H1 (cell line): Measurements from ENCODE around the gene BPIFB2. TPM values are rescaled to one million over a fixed set of nuclear protein-coding genes. Genes with fewer than 3 reads are reported as not detected.

Source experiments
- CTCF ChIA-PET: fragments of 300-600 bp; sonication (Branson Sonifier 250); formaldehyde crosslinking; loops from one replicate; lab custom pipeline; 2021; ENCODE audit not compliant: partially characterized antibody; lab: Charles Lee
- POLR2A ChIA-PET: fragments of 300-600 bp; sonication (Branson Sonifier 250); formaldehyde crosslinking; loops from one replicate; lab custom pipeline; 2021; ENCODE audit warnings: inconsistent platforms; ENCODE audit not compliant: partially characterized antibody; lab: Charles Lee
- DNase-seq, 2 experiments: peaks; one replicate each; pipeline versions ENCODE4 v3.0.0 to v3.0.0-alpha.2; 2010 to 2022; ENCODE audit warnings: low spot score in 2 of 2, low read depth in 1 of 2, mixed read lengths in 1 of 2
- FAIRE-seq: peaks from 2 replicates; lab custom pipeline; 2011; peaks lifted over from hg19 to GRCh38; lab: Jason Lieb, UNC
- H2AFZ ChIP-seq: 2 replicates; pipeline ENCODE4 v1.8.1; 2012; ENCODE audit warnings: low read length, inconsistent platforms
- H2AK5ac ChIP-seq: 2 replicates; pipeline ENCODE4 v1.6.1; 2013; ENCODE audit warnings: low read depth, low read length
- H2BK120ac ChIP-seq: replicated peaks from 2 replicates; pipeline ENCODE3; 2013; ENCODE audit warnings: low read depth, low read length, inconsistent platforms
- H2BK12ac ChIP-seq: 2 replicates; pipeline ENCODE4 v1.6.1; 2013; ENCODE audit warnings: low read depth, low read length
- H2BK15ac ChIP-seq: 2 replicates; pipeline ENCODE4 v1.6.1; 2013; ENCODE audit warnings: low read length
- H2BK20ac ChIP-seq: 2 replicates; pipeline ENCODE4 v1.6.1; 2013; ENCODE audit warnings: low read length
- H2BK5ac ChIP-seq: 2 replicates; pipeline ENCODE4 v1.6.1; 2013; ENCODE audit warnings: low read depth, low read length
- H3K14ac ChIP-seq: 2 replicates; pipeline ENCODE4 v1.6.1; 2013; ENCODE audit warnings: inconsistent platforms; ENCODE audit not compliant: insufficient read length
- H3K18ac ChIP-seq: 2 replicates; pipeline ENCODE4 v1.6.1; 2013; ENCODE audit warnings: low read length; ENCODE audit errors: extremely low read depth
- H3K23ac ChIP-seq: 2 replicates; pipeline ENCODE4 v1.6.1; 2013; ENCODE audit warnings: inconsistent platforms; ENCODE audit not compliant: insufficient read length
- H3K23me2 ChIP-seq: 2 replicates; pipeline ENCODE4 v1.6.1; 2013; ENCODE audit warnings: low read depth, low read length
- H3K27ac ChIP-seq: 2 replicates; pipeline ENCODE4 v1.6.1; 2011; ENCODE audit warnings: low read depth, low read length, inconsistent platforms
- H3K27me3 ChIP-seq, 4 experiments: replicated peaks in 1 of 4; 1 replicate in 1 of 4; 2 replicates in 3 of 4; pipeline versions ENCODE4 v1.6.1 to v1.8.1; 2011 to 2013; ENCODE audit warnings: low read length in 3 of 4, mild to moderate bottlenecking in 3 of 4, inconsistent platforms in 2 of 4, mixed read lengths in 2 of 4, moderate library complexity in 1 of 4; ENCODE audit not compliant: control insufficient read depth in 3 of 4, insufficient read depth in 3 of 4; ENCODE audit errors: extremely low read depth in 1 of 4
- H3K36me3 ChIP-seq, 4 experiments: 2 replicates each; pipeline versions ENCODE4 v1.6.1 to v1.8.1; 2011 to 2013; ENCODE audit warnings: mild to moderate bottlenecking in 4 of 4, low read length in 3 of 4, moderate library complexity in 2 of 4, control low read depth in 1 of 4, inconsistent platforms in 1 of 4; ENCODE audit not compliant: insufficient read depth in 4 of 4, control insufficient read depth in 2 of 4
- H3K4ac ChIP-seq: replicated peaks from 2 replicates; pipeline ENCODE3; 2013; ENCODE audit warnings: low read length, low read depth, mixed read lengths, inconsistent platforms; ENCODE audit not compliant: insufficient read length
- H3K4me1 ChIP-seq, 4 experiments: replicated peaks in 1 of 4; 1 replicate in 1 of 4; 2 replicates in 3 of 4; pipeline versions ENCODE4 v1.6.1 to v1.8.1; 2011 to 2013; ENCODE audit warnings: low read length in 3 of 4, inconsistent platforms in 2 of 4, mixed read lengths in 1 of 4; ENCODE audit not compliant: insufficient read depth in 4 of 4, control insufficient read depth in 3 of 4
- H3K4me2 ChIP-seq, 2 experiments: 2 replicates each; pipeline versions ENCODE4 v1.6.1 to v1.8.1; 2011 to 2013; ENCODE audit warnings: low read depth in 2 of 2, low read length in 2 of 2, control low read depth in 1 of 2, inconsistent platforms in 1 of 2, mild to moderate bottlenecking in 1 of 2; ENCODE audit not compliant: insufficient read depth in 1 of 2
- H3K4me3 ChIP-seq, 4 experiments: fragments of 200-600, 300-600 bp in 1 of 4; sonication (generic), shearing (Covaris generic), sonication (Bioruptor Twin) in 1 of 4; 2 replicates each; pipeline versions ENCODE4 v1.5.1 to v1.8.1; 2011 to 2016; ENCODE audit warnings: low read length in 4 of 4, low read depth in 3 of 4, control low read depth in 2 of 4, inconsistent platforms in 2 of 4, mild to moderate bottlenecking in 2 of 4, mixed read lengths in 1 of 4, moderate library complexity in 1 of 4; ENCODE audit not compliant: insufficient read depth in 2 of 4; ENCODE audit errors: extremely low read depth in 1 of 4
- H3K56ac ChIP-seq: replicated peaks from 2 replicates; pipeline ENCODE3; 2013; ENCODE audit warnings: low read depth, mild to moderate bottlenecking, mixed read lengths, low read length, inconsistent platforms; ENCODE audit not compliant: insufficient read length
- H3K79me1 ChIP-seq: 2 replicates; pipeline ENCODE4 v1.6.1; 2013; ENCODE audit warnings: low read depth, low read length, control low read depth
- H3K79me2 ChIP-seq, 2 experiments: 2 replicates each; pipeline versions ENCODE4 v1.6.1 to v1.8.1; 2012 to 2013; ENCODE audit warnings: low read length in 2 of 2, mild to moderate bottlenecking in 2 of 2, inconsistent platforms in 1 of 2; ENCODE audit not compliant: insufficient read depth in 2 of 2, control insufficient read depth in 1 of 2
- H3K9ac ChIP-seq, 4 experiments: replicated peaks in 1 of 4; 1 replicate in 1 of 4; 2 replicates in 3 of 4; pipeline versions ENCODE4 v1.6.1 to v1.8.1; 2011 to 2013; ENCODE audit warnings: low read depth in 3 of 4, low read length in 3 of 4, control low read depth in 2 of 4, mild to moderate bottlenecking in 2 of 4, moderate library complexity in 2 of 4, inconsistent platforms in 1 of 4; ENCODE audit errors: extremely low read depth in 1 of 4
- H3K9me3 ChIP-seq, 2 experiments: 2 replicates each; pipeline versions ENCODE4 v1.6.1 to v1.8.1; 2012 to 2013; ENCODE audit warnings: mild to moderate bottlenecking in 2 of 2, moderate library complexity in 2 of 2, control low read depth in 1 of 2, inconsistent platforms in 1 of 2, low read depth in 1 of 2, low read length in 1 of 2, mixed read lengths in 1 of 2; ENCODE audit not compliant: insufficient read depth in 2 of 2
- H4K20me1 ChIP-seq, 2 experiments: replicated peaks in 1 of 2; 2 replicates each; pipeline versions ENCODE3 to v1.8.1; 2011 to 2013; ENCODE audit warnings: inconsistent platforms in 2 of 2, low read length in 2 of 2, mild to moderate bottlenecking in 1 of 2; ENCODE audit not compliant: insufficient read depth in 2 of 2, control insufficient read depth in 1 of 2
- H4K5ac ChIP-seq: 2 replicates; pipeline ENCODE4 v1.6.1; 2013; ENCODE audit warnings: low read length, low read depth, mixed read lengths, inconsistent platforms; ENCODE audit not compliant: insufficient read length
- H4K8ac ChIP-seq: 2 replicates; pipeline ENCODE4 v1.8.0; 2013; ENCODE audit warnings: mild to moderate bottlenecking, moderate library complexity, low read length, inconsistent platforms; ENCODE audit not compliant: insufficient read depth; ENCODE audit errors: extremely low read depth
- H4K91ac ChIP-seq: replicated peaks from 2 replicates; pipeline ENCODE3; 2013; ENCODE audit warnings: low read length, mixed read lengths, inconsistent platforms; ENCODE audit not compliant: insufficient read length
- BACH1 ChIP-seq: IDR thresholded peaks from 2 replicates; pipeline ENCODE4 v1.6.1; 2012; ENCODE audit warnings: low read length, improper control_type of control experiment
- BRCA1 ChIP-seq: IDR thresholded peaks from 2 replicates; pipeline ENCODE4 v1.6.1; 2012; ENCODE audit warnings: low read depth, low read length, improper control_type of control experiment
- CEBPB ChIP-seq: IDR thresholded peaks from 2 replicates; pipeline ENCODE4 v1.6.1; 2012; ENCODE audit warnings: low read depth, low read length
- GTF2F1 ChIP-seq: IDR thresholded peaks from 2 replicates; pipeline ENCODE4 v1.6.1; 2012; ENCODE audit warnings: low read depth, low read length, improper control_type of control experiment, borderline replicate concordance
- JUND ChIP-seq: IDR thresholded peaks from 2 replicates; pipeline ENCODE4 v1.6.1; 2011; ENCODE audit warnings: mild to moderate bottlenecking, improper control_type of control experiment, low read length
- KDM4A ChIP-seq: IDR thresholded peaks from one replicate; pipeline ENCODE4 v1.7.1; 2012; ENCODE audit warnings: low read depth, mild to moderate bottlenecking, moderate library complexity, low read length, inconsistent platforms; ENCODE audit not compliant: severe bottlenecking
- NRF1 ChIP-seq: IDR thresholded peaks from 2 replicates; pipeline ENCODE4 v1.6.1; 2011; ENCODE audit warnings: mild to moderate bottlenecking, low read depth, low read length, improper control_type of control experiment
- POU5F1 ChIP-seq: IDR thresholded peaks from 2 replicates; pipeline ENCODE4 v1.6.1; 2011; ENCODE audit warnings: low read depth, mild to moderate bottlenecking, low read length, moderate library complexity
- TAF1 ChIP-seq: IDR thresholded peaks from 2 replicates; pipeline ENCODE4 v1.6.1; 2011; ENCODE audit warnings: mild to moderate bottlenecking, low read depth, low read length
- TBP ChIP-seq: IDR thresholded peaks from 2 replicates; pipeline ENCODE4 v1.6.1; 2011; ENCODE audit warnings: low read depth, low read length, improper control_type of control experiment
- ZNF274 ChIP-seq: IDR thresholded peaks from 2 replicates; pipeline ENCODE4 v1.7.0; 2012; ENCODE audit warnings: low read length, borderline replicate concordance; ENCODE audit errors: extremely low read depth
- WGBS, 2 experiments: shearing (Covaris generic) in 1 of 2; methylation state at CpG; one replicate each; pipeline versions ENCODE4 v1.1.6 to v1.1.7; 2013 to 2015; ENCODE audit warnings: low lambda C conversion rate in 2 of 2, mixed read lengths in 2 of 2, inconsistent platforms in 1 of 2, low coverage in 1 of 2, missing lambda C conversion rate in 1 of 2; ENCODE audit not compliant: insufficient replicate concordance in 2 of 2, insufficient coverage in 1 of 2, insufficient read length in 1 of 2; ENCODE audit errors: extremely low coverage in 1 of 2, missing lambda C conversion rate in 1 of 2; 5-methylcytosine and 5-hydroxymethylcytosine counted together
- polyA plus RNA-seq, 7 experiments: library from polyadenylated mRNA; depleted of rRNA in 3 of 7; stranded (reverse) in 5 of 7; unstranded in 2 of 7; fragments of >200 nt in 5 of 7; fragments of 200-250 nt in 2 of 7; gene quantifications; 1 replicate in 5 of 7; 2 replicates in 1 of 7; 4 replicates in 1 of 7; pipeline versions ENCODE4 v1.2.1 to v1.2.3, GENCODE V29; 2011 to 2013; ENCODE audit warnings: missing spikeins in 2 of 7, mixed read lengths in 2 of 7
- total RNA-seq: library from RNA; stranded (reverse); fragmentation: NEBNext Ultra II Directional; extraction: Animal tissue kit (Norgen Biotek cat#: 25700); gene quantifications from 2 replicates; pipeline ENCODE4 v1.2.1, GENCODE V29; 2021

Gene BPIFB2
- total and polyA plus RNA-seq, 2 of the 8 experiments (the other 6 are each of a cell fraction or from before 2014, with no cell fraction given) = not detected

GRCh38 chr20:32979201-32979998 lies 28.1 kb upstream of the BPIFB2 start:
- Histone ChIP-seq H4K91ac (no peak overlapping the region), H2BK12ac (no peak overlapping the region), H4K5ac (no peak overlapping the region), H3K4me2 (no peak overlapping the region), H3K27me3 (0 out of 7 replicates have a peak, but pooled peaks cover 0 to 2% (median 0%) of the 10 kb centered on the region in 4 experiments), H3K4me3 (no peak overlapping the region), H2BK15ac (no peak overlapping the region), H3K14ac (no peak overlapping the region), H3K23ac (no peak overlapping the region), H3K36me3 (no peaks in the 10 kb centered on the region), H3K9ac (no peak overlapping the region), H3K56ac (no peak overlapping the region), H3K9me3 (peaks cover 4 to 16% of the 10 kb centered on the region in 2 experiments; a peak in 3 of 4 replicates), H2BK120ac (no peak overlapping the region), H3K79me1 (no peaks in the 10 kb centered on the region), H2AFZ (no peak overlapping the region), H2BK5ac (no peak overlapping the region), H2BK20ac (peak overlapping the region; percentile 23; the same call in 1 of the 2 replicates), H3K4me1 (peaks cover 0 to 4% (median 2%) of the 10 kb centered on the region in 4 experiments; a peak in 3 of 7 replicates), H3K18ac (no peak overlapping the region), H2AK5ac (no peak overlapping the region; the same call in 1 of the 2 replicates), H4K20me1 (no peaks in the 10 kb centered on the region), H3K4ac (peak overlapping the region; percentile 4), H4K8ac (no peak overlapping the region), H3K79me2 (no peaks in the 10 kb centered on the region), H3K27ac (no peak overlapping the region), H3K23me2 (no peaks in the 10 kb centered on the region)
- no peak for DNase-seq
- WGBS, 2 experiments = 80% methylated on average over 9 of the region's 9 CpGs; no CpG with 5 or more reads in 1 of the 2 experiments
- FAIRE-seq = no peak
- POLR2A ChIA-PET = no interaction called here
- no peak for TF ChIP-seq TBP
- no peak for TF ChIP-seq POU5F1
- TF ChIP-seq NRF1 = no peak
- TF ChIP-seq GTF2F1 = no peak
- no peak for TF ChIP-seq ZNF274
- TF ChIP-seq CEBPB = no peak
- TF ChIP-seq JUND = no peak
- no peak for TF ChIP-seq TAF1
- no peak for TF ChIP-seq BRCA1
- no peak for TF ChIP-seq BACH1
- TF ChIP-seq KDM4A = no peak
- CTCF ChIA-PET = interaction anchor here (0.5 to 5.4 kb wide), 3 partner anchors 15 to 567 kb away, joined by 3 to 33 read pairs (median 3); no protein-coding TSS in a partner anchor
